ENCODE results near the gene AGFG2.

The AGFG2 gene

DNA sequence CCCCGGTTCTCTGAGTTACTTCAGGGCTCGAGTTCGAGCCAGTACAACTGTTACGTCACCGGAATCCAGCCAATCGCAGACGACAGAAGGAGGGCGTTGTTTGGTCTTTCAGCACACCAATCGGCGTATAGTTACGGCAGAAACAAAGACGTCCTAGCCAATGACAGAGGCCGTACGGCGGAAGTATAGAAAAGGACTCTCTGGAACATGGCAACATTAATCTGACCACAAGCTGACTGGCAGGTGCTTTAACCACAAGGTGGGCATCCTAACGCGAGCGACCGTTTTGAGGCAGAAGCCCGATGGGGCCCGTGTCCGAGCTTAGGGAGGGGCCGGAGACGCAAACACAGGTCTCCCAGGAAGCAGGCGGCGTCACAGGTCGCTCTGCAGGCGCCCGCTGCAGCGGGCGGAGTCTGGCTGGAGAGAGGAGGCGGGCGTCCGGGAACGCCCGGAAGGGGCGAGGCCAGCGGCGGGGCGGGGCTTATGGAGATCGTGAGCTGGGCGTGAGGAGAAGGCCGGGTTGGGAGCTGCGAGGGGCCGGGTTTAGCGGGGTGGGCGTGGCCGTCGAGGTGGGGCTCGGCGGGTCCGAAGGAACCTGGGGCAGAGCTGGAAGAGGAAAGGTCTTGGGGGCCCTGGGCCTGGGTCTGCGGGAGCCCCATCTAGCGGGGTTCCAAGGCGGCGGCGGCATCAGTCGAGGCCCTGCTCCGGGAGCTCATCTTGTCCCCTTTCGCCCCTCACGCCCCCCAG, 73.2 kb downstream of the AGFG2 start, which contains the start of gene MOSPD3:
TSS of gene MOSPD3 (plus strand) at position 558 of the 747 bp plus-strand sequence. CDS start 252 bp downstream, outside the sequence.
- DNase-seq, result peak; percentile 94 to 96 (median 95)
- H3K4me3 ChIP-seq (ENCODE audit: insufficient read depth, low read depth, low read length, poor library complexity, severe bottlenecking), result peak within 1 kb of the TSS; percentile 51

DNA sequence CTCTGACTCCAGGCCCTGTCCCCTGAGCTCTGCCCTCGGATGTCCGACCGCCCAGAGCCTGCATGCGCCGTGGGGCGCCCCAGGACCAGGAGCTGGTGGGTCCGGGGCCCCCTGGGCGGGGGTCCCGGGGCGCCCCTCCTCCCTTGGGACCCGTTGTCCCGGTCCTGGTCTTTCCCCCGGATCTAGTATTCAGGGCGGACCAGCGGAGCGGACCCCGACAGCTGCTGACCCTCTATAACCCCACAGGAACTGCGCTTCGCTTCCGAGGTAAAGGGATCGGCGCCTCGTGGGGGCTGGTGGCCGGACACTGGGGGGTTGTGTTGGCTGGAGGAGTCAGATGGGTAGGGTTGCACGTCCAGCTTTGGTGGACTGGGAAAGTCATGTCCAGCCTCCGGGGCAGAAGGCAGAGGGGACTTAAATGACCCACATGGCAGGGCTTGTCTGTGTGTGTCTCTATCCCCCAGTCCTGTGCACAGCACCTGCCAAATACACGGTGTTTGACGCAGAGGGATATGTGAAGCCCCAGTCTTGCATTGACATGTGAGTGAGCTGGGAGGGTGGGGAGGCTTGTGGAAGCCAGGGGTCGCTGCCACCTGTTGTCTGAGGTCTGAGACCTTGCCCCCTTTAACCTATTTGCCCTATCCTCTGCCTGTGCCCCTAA, 73.9 kb downstream of the AGFG2 start:
- H3K36me3 ChIP-seq (ENCODE audit: control insufficient read depth, insufficient read depth, low read length), result no peaks in the 10 kb centered on the region

More for the DNA sequence above, 73.2 kb downstream of the AGFG2 start, which contains the start of gene MOSPD3:
- Histone ChIP-seq H3K36me3 (ENCODE audit: control insufficient read depth, insufficient read depth, low read length) (no peaks in the 10 kb centered on the region), H3K27me3 (replicated peaks; ENCODE audit: control insufficient read depth, insufficient read depth, low read length, poor library complexity, severe bottlenecking) (no peaks in the 10 kb centered on the region), H3K27ac (ENCODE audit: insufficient read depth, low read length, poor library complexity, severe bottlenecking) (peak within 1 kb of the TSS; percentile 80), H3K4me1 (ENCODE audit: control insufficient read depth, insufficient read depth, low read length, poor library complexity, severe bottlenecking) (peaks cover 19% of the 10 kb centered on the region), H3K9me3 (ENCODE audit: control insufficient read depth, low read length) (no peaks in the 10 kb centered on the region)

DNA sequence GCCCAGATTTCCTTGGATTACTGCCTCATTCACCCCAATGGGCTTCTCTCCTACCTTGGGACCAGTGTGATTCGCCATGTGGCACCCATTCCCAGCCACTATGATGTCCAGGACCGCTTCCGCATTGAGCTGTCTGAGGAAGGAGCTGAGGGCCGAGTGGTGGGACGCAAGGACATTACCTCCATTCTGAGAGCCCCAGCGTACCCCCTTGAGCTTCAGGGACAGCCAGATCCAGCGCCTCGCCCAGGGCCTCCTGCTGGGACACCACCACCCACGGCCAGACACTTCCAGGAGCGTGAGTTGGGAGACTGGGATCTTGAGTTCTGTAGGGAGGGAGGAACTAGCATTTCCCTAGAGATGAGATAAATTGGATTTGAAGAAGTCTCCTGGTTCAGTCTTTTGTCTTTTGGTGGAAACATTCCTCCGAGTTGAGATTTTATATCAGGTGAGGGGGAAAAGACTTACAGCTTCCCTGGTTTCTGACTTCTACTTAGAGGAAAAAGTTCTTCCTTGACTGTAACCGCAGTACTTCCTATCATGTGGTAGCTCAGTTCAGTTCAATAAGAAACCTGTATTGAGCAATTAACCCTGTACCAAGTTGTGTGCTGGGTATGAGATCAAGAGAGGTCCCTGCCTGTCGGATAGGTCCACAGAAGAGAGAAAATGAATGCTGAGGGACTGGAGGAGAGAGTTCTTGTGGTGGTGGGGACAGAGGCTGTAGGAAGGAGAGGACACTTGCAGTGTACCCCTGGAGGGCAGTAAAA, 74.6 kb downstream of the AGFG2 start:
- Histone ChIP-seq H3K27ac (ENCODE audit: insufficient read depth, low read length, poor library complexity, severe bottlenecking) (no peak overlapping the region), H3K36me3 (ENCODE audit: control insufficient read depth, insufficient read depth, low read length) (no peaks in the 10 kb centered on the region), H3K27me3 (replicated peaks; ENCODE audit: control insufficient read depth, insufficient read depth, low read length, poor library complexity, severe bottlenecking) (no peaks in the 10 kb centered on the region), H3K4me3 (ENCODE audit: insufficient read depth, low read depth, low read length, poor library complexity, severe bottlenecking) (peak overlapping the region; percentile 51), H3K4me1 (ENCODE audit: control insufficient read depth, insufficient read depth, low read length, poor library complexity, severe bottlenecking) (peaks cover 19% of the 10 kb centered on the region), H3K9me3 (ENCODE audit: control insufficient read depth, low read length) (no peaks in the 10 kb centered on the region)
- DNase-seq, result no peak

More for the DNA sequence above, 73.9 kb downstream of the AGFG2 start:
- peak overlapping the region; percentile 80 for H3K27ac ChIP-seq (ENCODE audit: insufficient read depth, low read length, poor library complexity, severe bottlenecking)
- no peaks in the 10 kb centered on the region for H3K27me3 ChIP-seq (replicated peaks; ENCODE audit: control insufficient read depth, insufficient read depth, low read length, poor library complexity, severe bottlenecking)
- peak overlapping the region; percentile 51 for H3K4me3 ChIP-seq (ENCODE audit: insufficient read depth, low read depth, low read length, poor library complexity, severe bottlenecking)
- peaks cover 19% of the 10 kb centered on the region for H3K4me1 ChIP-seq (ENCODE audit: control insufficient read depth, insufficient read depth, low read length, poor library complexity, severe bottlenecking)
- H3K9me3 ChIP-seq (ENCODE audit: control insufficient read depth, low read length), result no peaks in the 10 kb centered on the region
- DNase-seq, result no peak

DNA sequence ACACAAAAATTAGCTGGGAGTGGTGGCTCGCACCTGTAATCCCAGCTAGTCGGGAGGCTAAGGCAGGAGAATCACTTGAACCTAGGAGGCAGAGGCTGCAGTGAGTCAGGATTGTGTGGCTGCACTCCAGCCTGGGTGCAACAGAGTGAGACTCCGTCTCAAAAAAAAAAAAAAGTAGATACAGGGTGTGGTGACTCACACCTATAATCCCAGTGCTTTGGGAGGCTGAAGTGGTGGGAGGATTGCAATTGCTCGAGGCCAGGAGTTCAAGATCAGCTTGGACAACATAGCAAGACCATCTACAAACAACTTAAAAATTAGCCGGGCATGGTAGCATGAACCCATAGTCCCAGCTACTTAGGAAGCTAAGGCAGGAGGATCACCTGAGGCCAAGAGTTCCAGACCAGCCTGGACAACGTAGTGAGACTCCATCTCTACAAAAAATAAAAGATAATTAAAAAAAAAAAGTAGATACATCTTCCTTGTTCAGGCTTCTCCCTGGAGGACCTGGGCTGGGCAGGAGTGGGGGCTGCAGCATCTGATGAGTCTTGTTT, 75.4 kb downstream of the AGFG2 start:
- Histone ChIP-seq H3K27me3 (replicated peaks; ENCODE audit: control insufficient read depth, insufficient read depth, low read length, poor library complexity, severe bottlenecking) (no peaks in the 10 kb centered on the region), H3K36me3 (ENCODE audit: control insufficient read depth, insufficient read depth, low read length) (no peaks in the 10 kb centered on the region), H3K9me3 (ENCODE audit: control insufficient read depth, low read length) (no peaks in the 10 kb centered on the region), H3K4me3 (ENCODE audit: insufficient read depth, low read depth, low read length, poor library complexity, severe bottlenecking) (no peak overlapping the region), H3K27ac (ENCODE audit: insufficient read depth, low read length, poor library complexity, severe bottlenecking) (no peak overlapping the region), H3K4me1 (ENCODE audit: control insufficient read depth, insufficient read depth, low read length, poor library complexity, severe bottlenecking) (peaks cover 19% of the 10 kb centered on the region)
- DNase-seq, result no peak
